B cell (primary cell): ENCODE data around the gene CDYL. TPM values are rescaled to one million over a fixed set of nuclear protein-coding genes. Genes with fewer than 3 reads are reported as not detected.

Experiments used
- ATAC-seq: fragments of 200-7000 bp; cut with Tn5 transposase; one replicate; pipeline ENCODE4 v1.10.0; 2021; ENCODE audit warnings: low read depth, mild to moderate bottlenecking, moderate number of reproducible peaks, moderate library complexity
- CTCF ChIA-PET: fragments of 350-600 bp; sonication (Branson Sonifier 250); formaldehyde crosslinking; loops from one replicate; lab custom pipeline; 2021; ENCODE audit warnings: antibody characterized with exemption, inconsistent platforms; lab: Charles Lee
- POLR2A ChIA-PET: fragments of 350-600 bp; sonication (Branson Sonifier 250); formaldehyde crosslinking; loops from one replicate; lab custom pipeline; 2021; ENCODE audit warnings: antibody characterized with exemption; lab: Charles Lee
- DNase-seq: peaks from one replicate; pipeline ENCODE4 v3.0.0; 2013
- H2AFZ ChIP-seq: 2 replicates; pipeline ENCODE4 v1.6.1; 2012; ENCODE audit warnings: mild to moderate bottlenecking, low read depth, low read length; ENCODE audit not compliant: insufficient read depth, poor library complexity, severe bottlenecking
- H3K27ac ChIP-seq, 2 donors: 1 replicate in 1 of 2; 2 replicates in 1 of 2; pipeline ENCODE4 v1.5.1; 2012 to 2013; ENCODE audit warnings: low read length in 2 of 2, mild to moderate bottlenecking in 2 of 2, moderate library complexity in 1 of 2
- H3K27me3 ChIP-seq, 4 experiments: fragments of 200-600 bp in 1 of 4; sonication (generic) in 1 of 4; replicated peaks in 1 of 4; 1 replicate in 2 of 4; 2 replicates in 2 of 4; pipeline versions ENCODE4 v1.6.1 to v1.7.0; 2013 to 2016; ENCODE audit warnings: low read length in 3 of 4, mild to moderate bottlenecking in 2 of 4, mixed read lengths in 1 of 4, moderate library complexity in 1 of 4; ENCODE audit not compliant: insufficient read depth in 4 of 4, control insufficient read depth in 3 of 4; ENCODE audit errors: control extremely low read depth in 1 of 4
- H3K36me3 ChIP-seq, 2 experiments: replicated peaks in 1 of 2; 1 replicate in 1 of 2; 2 replicates in 1 of 2; pipeline versions ENCODE4 v1.6.1 to v1.7.1; 2013; ENCODE audit warnings: low read length in 1 of 2; ENCODE audit not compliant: insufficient read depth in 2 of 2, control insufficient read depth in 1 of 2; ENCODE audit errors: control extremely low read depth in 1 of 2, extremely low read depth in 1 of 2
- H3K4me1 ChIP-seq, 2 donors: fragments of 200-600 bp in 1 of 2; sonication (generic) in 1 of 2; 1 replicate in 1 of 2; 2 replicates in 1 of 2; pipeline versions ENCODE4 v1.5.1 to v1.6.1; 2013 to 2017; ENCODE audit warnings: low read length in 2 of 2; ENCODE audit not compliant: control insufficient read depth in 2 of 2, insufficient read depth in 2 of 2
- H3K4me2 ChIP-seq: replicated peaks from 2 replicates; pipeline ENCODE3; 2012; ENCODE audit warnings: mild to moderate bottlenecking, low read depth, low read length; ENCODE audit not compliant: poor library complexity, severe bottlenecking
- H3K4me3 ChIP-seq, 5 experiments: fragments of 200-600 bp in 1 of 5; sonication (generic) in 1 of 5; 1 replicate in 3 of 5; 2 replicates in 2 of 5; pipeline versions ENCODE4 v1.5.1 to v1.7.0; 2011 to 2016; ENCODE audit warnings: low read length in 4 of 5, mild to moderate bottlenecking in 4 of 5, low read depth in 2 of 5, control low read depth in 1 of 5, moderate library complexity in 1 of 5; ENCODE audit not compliant: insufficient read depth in 1 of 5; ENCODE audit errors: control extremely low read depth in 1 of 5, extremely low read depth in 1 of 5
- H3K79me2 ChIP-seq: fragments of 200-600 bp; sonication (generic); one replicate; pipeline ENCODE4 v1.6.0; 2016; ENCODE audit warnings: low read length; ENCODE audit not compliant: control insufficient read depth, insufficient read depth
- H3K9ac ChIP-seq: fragments of 200-600 bp; sonication (generic); 2 replicates; pipeline ENCODE4 v1.6.1; 2017; ENCODE audit warnings: mild to moderate bottlenecking, low read length, moderate library complexity
- H3K9me3 ChIP-seq, 3 donors: one replicate each; pipeline versions ENCODE4 v1.6.1 to v1.7.1; 2013; ENCODE audit warnings: low read length in 2 of 3; ENCODE audit not compliant: control insufficient read depth in 2 of 3, insufficient read depth in 1 of 3; ENCODE audit errors: control extremely low read depth in 1 of 3
- H4K20me1 ChIP-seq: 2 replicates; pipeline ENCODE4 v1.6.0; 2012; ENCODE audit warnings: mild to moderate bottlenecking, low read length; ENCODE audit not compliant: insufficient read depth, control insufficient read depth, poor library complexity, severe bottlenecking
- H3K27ac Mint-ChIP-seq: one replicate; pipeline ENCODE4 v1.8.0; 2021; ENCODE audit warnings: mixed read lengths
- H3K27me3 Mint-ChIP-seq: one replicate; pipeline ENCODE4 v1.8.0; 2021; ENCODE audit warnings: mixed read lengths
- H3K4me1 Mint-ChIP-seq: one replicate; pipeline ENCODE4 v1.8.0; 2021; ENCODE audit warnings: mixed read lengths
- H3K4me3 Mint-ChIP-seq: one replicate; pipeline ENCODE4 v1.8.0; 2021; ENCODE audit warnings: mixed read lengths
- H3K9me3 Mint-ChIP-seq: one replicate; pipeline ENCODE4 v1.8.0; 2022; ENCODE audit warnings: mixed read lengths; ENCODE audit not compliant: insufficient read depth
- CTCF ChIP-seq: fragments of 200-600 bp; IDR thresholded peaks from one replicate; pipeline ENCODE4 v1.8.0; 2022; ENCODE audit warnings: antibody characterized with exemption, mild to moderate bottlenecking
- EZH2 ChIP-seq: IDR thresholded peaks from 2 replicates; pipeline ENCODE4 v1.6.1; 2012; ENCODE audit warnings: borderline replicate concordance, low read depth, mild to moderate bottlenecking, moderate library complexity, low read length; ENCODE audit not compliant: insufficient read depth, poor library complexity, severe bottlenecking
- WGBS: methylation state at CpG from one replicate; pipeline ENCODE4 v1.1.5; 2013; ENCODE audit warnings: missing lambda C conversion rate; ENCODE audit not compliant: insufficient coverage; 5-methylcytosine and 5-hydroxymethylcytosine counted together
- intact Hi-C: fragments of 100-400 bp; cut with micrococcal nuclease; formaldehyde crosslinking; loops from one replicate; pipeline ENCODE4 v1.10.0; 2022
- polyA plus RNA-seq: library from polyadenylated mRNA; depleted of rRNA; stranded (reverse); fragments of >200 nt; gene quantifications from 2 replicates; pipeline ENCODE4 v1.2.3, GENCODE V29; 2012
- total RNA-seq, 2 donors: library from RNA; stranded (reverse); fragments of 120-200 nt in 1 of 2; gene quantifications; 1 replicate in 1 of 2; 2 replicates in 1 of 2; pipeline versions ENCODE4 v1.2.3 to v1.2.4, GENCODE V29; 2013 to 2022

Gene CDYL
- total and polyA plus RNA-seq, 2 donors (not counting 1 experiment from before 2014, with no cell fraction given): 15.6 to 63.0 TPM

DNA sequence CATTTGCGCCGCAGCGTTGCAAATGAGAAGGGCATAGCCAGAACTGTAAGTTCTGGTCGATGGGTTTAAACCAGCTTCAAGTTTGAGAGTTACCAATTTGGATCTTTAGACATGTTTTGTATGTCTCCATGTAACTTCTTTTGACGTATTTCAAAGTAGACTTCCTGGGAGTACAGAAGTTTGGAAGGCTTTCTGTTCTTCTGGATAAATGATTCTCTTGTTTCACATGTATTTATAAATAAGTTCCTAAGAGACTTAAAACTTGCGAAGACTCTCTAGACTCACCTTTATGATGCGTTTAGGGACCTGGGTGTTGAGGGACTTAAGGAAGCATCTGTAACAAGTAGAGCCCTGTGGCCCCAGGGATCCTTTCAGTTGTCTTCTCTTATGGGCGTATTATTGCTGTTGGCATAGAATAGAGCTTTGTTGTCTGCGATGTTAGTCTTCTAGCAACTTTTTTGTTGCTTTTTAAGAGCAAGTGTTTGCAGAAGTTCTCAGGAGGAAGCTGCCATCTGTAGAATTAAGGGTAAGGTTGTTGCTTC, 1.3 kb downstream of the CDYL start:
- WGBS: 0% methylated on average over 4 of the region's 9 CpGs

More for the DNA sequence above, 1.3 kb downstream of the CDYL start:
- Mint-ChIP-seq H3K9me3 (peaks cover 2% of the 10 kb centered on the region), H3K4me1 (peaks cover 57% of the 10 kb centered on the region), H3K27ac (peak overlapping the region; percentile 86), H3K27me3 (no peaks in the 10 kb centered on the region), H3K4me3 (peak overlapping the region; percentile 92)
- POLR2A ChIA-PET: interaction anchor here (0.6 to 1.6 kb wide), 4 partner anchors 8 to 112 kb away, joined by 3 to 4 read pairs (median 3); no protein-coding TSS in a partner anchor
- CTCF ChIA-PET: interaction anchor here (1.4 to 2.8 kb wide), 5 partner anchors 9 to 496 kb away, joined by 3 to 11 read pairs (median 4); no protein-coding TSS in a partner anchor
- no peaks in the 10 kb centered on the region for H3K36me3 ChIP-seq
- intact Hi-C loops: loop anchor here (1.0 to 10.0 kb wide), 8 partner anchors 12 to 1807 kb away; partner anchors contain the start of genes ECI2 and LY86
- peak overlapping the region; percentile 62 for H2AFZ ChIP-seq
- H4K20me1 ChIP-seq: peaks cover 21% of the 10 kb centered on the region
- peaks cover 0 to 5% (median 0%) of the 10 kb centered on the region in 3 donors for H3K9me3 ChIP-seq
- peaks cover 54% of the 10 kb centered on the region for H3K79me2 ChIP-seq
- H3K9ac ChIP-seq: peak overlapping the region; percentile 62
- peak; percentile 54 for DNase-seq
- no peak for ATAC-seq
- H3K4me2 ChIP-seq: peak overlapping the region; percentile 77
- peak overlapping the region; percentile 34 to 69 for H3K27ac ChIP-seq
- no peaks in the 10 kb centered on the region for H3K27me3 ChIP-seq
- H3K4me1 ChIP-seq: peaks cover 35 to 42% of the 10 kb centered on the region in 2 donors
- H3K4me3 ChIP-seq: peak overlapping the region; percentile 48 to 83 (median 63)
- TF ChIP-seq CTCF: no peak
- TF ChIP-seq EZH2: no peak
